ENCODE results near the gene NKX3-2. TPM values are rescaled to one million over a fixed set of nuclear protein-coding genes. Genes with fewer than 3 reads are reported as not detected.

Gene NKX3-2
- total and polyA plus RNA-seq, 2 of the 4 experiments (the other 2 are of a cell fraction): 0.05 TPM; not detected in 1

Other genes starting within 250 kb of the NKX3-2 start
- gene RAB28, start 60.2 kb downstream of the NKX3-2 start, total RNA-seq (2012; rRNA removed): 7.5 and 11.4 TPM in 2 replicates
- 9.1 and 10.8 TPM in 2 replicates for gene RAB28, start 60.2 kb downstream of the NKX3-2 start, polyA plus RNA-seq (2012; rRNA removed)
- gene BOD1L1, start 83.2 kb upstream of the NKX3-2 start, total RNA-seq (2012; rRNA removed): 26.9 and 34.4 TPM in 2 replicates
- gene BOD1L1, start 83.2 kb upstream of the NKX3-2 start, polyA plus RNA-seq (2012; rRNA removed): 11.0 and 13.5 TPM in 2 replicates